ENCODE measurements around the gene TEX2.

Gene TEX2

GRCh38 chr17:64254755-64255154 is 8.3 kb downstream of the TEX2 start:
- no peaks in the 10 kb centered on the region for H3K27me3 ChIP-seq (ENCODE audit: low read length)
- H3K27ac ChIP-seq (ENCODE audit: low read depth, low read length), result no peak overlapping the region
- no peaks in the 10 kb centered on the region for H3K79me2 ChIP-seq (ENCODE audit: insufficient read depth, low read length)
- H3K36me3 ChIP-seq (ENCODE audit: low read length), result no peaks in the 10 kb centered on the region
- H4K20me1 ChIP-seq (ENCODE audit: low read depth, low read length), result 0 out of 2 replicates have a peak, but pooled peaks cover 4% of the 10 kb centered on the region
- no peak overlapping the region for H3K4me3 ChIP-seq (ENCODE audit: insufficient read depth, low read length, poor library complexity, severe bottlenecking)
- H3K9me2 ChIP-seq (replicated peaks; ENCODE audit: insufficient read depth, low read length), result no peaks in the 10 kb centered on the region
- no peaks in the 10 kb centered on the region for H3F3A ChIP-seq (ENCODE audit: insufficient read depth)
- no peak overlapping the region for H3K9ac ChIP-seq (ENCODE audit: low read length)
- H2AFZ ChIP-seq (ENCODE audit: low read depth, low read length, severe bottlenecking), result no peak overlapping the region
- no peaks in the 10 kb centered on the region for H3K9me3 ChIP-seq (ENCODE audit: insufficient read depth, low read length)
- no peak overlapping the region for H3K4me2 ChIP-seq (ENCODE audit: low read depth, low read length, poor library complexity, severe bottlenecking)
- no peak for TF ChIP-seq EZH2phosphoT487 (conservative IDR thresholded peaks at IDR 0.05; ENCODE audit: low read length)
- TF ChIP-seq, protein P1, sequence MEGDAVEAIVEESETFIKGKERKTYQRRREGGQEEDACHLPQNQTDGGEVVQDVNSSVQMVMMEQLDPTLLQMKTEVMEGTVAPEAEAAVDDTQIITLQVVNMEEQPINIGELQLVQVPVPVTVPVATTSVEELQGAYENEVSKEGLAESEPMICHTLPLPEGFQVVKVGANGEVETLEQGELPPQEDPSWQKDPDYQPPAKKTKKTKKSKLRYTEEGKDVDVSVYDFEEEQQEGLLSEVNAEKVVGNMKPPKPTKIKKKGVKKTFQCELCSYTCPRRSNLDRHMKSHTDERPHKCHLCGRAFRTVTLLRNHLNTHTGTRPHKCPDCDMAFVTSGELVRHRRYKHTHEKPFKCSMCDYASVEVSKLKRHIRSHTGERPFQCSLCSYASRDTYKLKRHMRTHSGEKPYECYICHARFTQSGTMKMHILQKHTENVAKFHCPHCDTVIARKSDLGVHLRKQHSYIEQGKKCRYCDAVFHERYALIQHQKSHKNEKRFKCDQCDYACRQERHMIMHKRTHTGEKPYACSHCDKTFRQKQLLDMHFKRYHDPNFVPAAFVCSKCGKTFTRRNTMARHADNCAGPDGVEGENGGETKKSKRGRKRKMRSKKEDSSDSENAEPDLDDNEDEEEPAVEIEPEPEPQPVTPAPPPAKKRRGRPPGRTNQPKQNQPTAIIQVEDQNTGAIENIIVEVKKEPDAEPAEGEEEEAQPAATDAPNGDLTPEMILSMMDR (IDR thresholded peaks at IDR 0.05; ENCODE audit: insufficient read depth, low read length, poor library complexity, severe bottlenecking), result no peak

GRCh38 chr17:64253470-64253869 is 9.6 kb downstream of the TEX2 start:
- no peaks in the 10 kb centered on the region for H3K9me2 ChIP-seq (replicated peaks; ENCODE audit: insufficient read depth, low read length)
- H3K9me3 ChIP-seq (ENCODE audit: insufficient read depth, low read length), result no peaks in the 10 kb centered on the region
- H3F3A ChIP-seq (ENCODE audit: insufficient read depth), result no peaks in the 10 kb centered on the region
- H4K20me1 ChIP-seq (ENCODE audit: low read depth, low read length), result 0 out of 2 replicates have a peak, but pooled peaks cover 4% of the 10 kb centered on the region
- H3K79me2 ChIP-seq (ENCODE audit: insufficient read depth, low read length), result no peaks in the 10 kb centered on the region
- TF ChIP-seq, protein P1 (IDR thresholded peaks at IDR 0.05; ENCODE audit: insufficient read depth, low read length, poor library complexity, severe bottlenecking), result no peak
- TF ChIP-seq EZH2phosphoT487 (conservative IDR thresholded peaks at IDR 0.05; ENCODE audit: low read length), result no peak
- H3K27me3 ChIP-seq (ENCODE audit: low read length), result no peaks in the 10 kb centered on the region
- H3K27ac ChIP-seq (ENCODE audit: low read depth, low read length), result no peak overlapping the region
- no peak overlapping the region for H3K4me3 ChIP-seq (ENCODE audit: insufficient read depth, low read length, poor library complexity, severe bottlenecking)
- H3K4me2 ChIP-seq (ENCODE audit: low read depth, low read length, poor library complexity, severe bottlenecking), result no peak overlapping the region
- no peak overlapping the region for H3K9ac ChIP-seq (ENCODE audit: low read length)
- H2AFZ ChIP-seq (ENCODE audit: low read depth, low read length, severe bottlenecking), result no peak overlapping the region
- H3K36me3 ChIP-seq (ENCODE audit: low read length), result no peaks in the 10 kb centered on the region

GRCh38 chr17:64252831-64253230 is 10.2 kb downstream of the TEX2 start:
- Histone ChIP-seq H4K20me1 (ENCODE audit: low read depth, low read length) (0 out of 2 replicates have a peak, but pooled peaks cover 4% of the 10 kb centered on the region), H3F3A (ENCODE audit: insufficient read depth) (no peaks in the 10 kb centered on the region), H3K9ac (ENCODE audit: low read length) (no peak overlapping the region), H3K9me2 (replicated peaks; ENCODE audit: insufficient read depth, low read length) (no peaks in the 10 kb centered on the region), H2AFZ (ENCODE audit: low read depth, low read length, severe bottlenecking) (no peak overlapping the region), H3K4me3 (ENCODE audit: insufficient read depth, low read length, poor library complexity, severe bottlenecking) (no peak overlapping the region), H3K27me3 (ENCODE audit: low read length) (no peaks in the 10 kb centered on the region), H3K36me3 (ENCODE audit: low read length) (no peaks in the 10 kb centered on the region), H3K9me3 (ENCODE audit: insufficient read depth, low read length) (no peaks in the 10 kb centered on the region), H3K4me2 (ENCODE audit: low read depth, low read length, poor library complexity, severe bottlenecking) (no peak overlapping the region), H3K79me2 (ENCODE audit: insufficient read depth, low read length) (no peaks in the 10 kb centered on the region), H3K27ac (ENCODE audit: low read depth, low read length) (no peak overlapping the region)
- TF ChIP-seq EZH2phosphoT487 (conservative IDR thresholded peaks at IDR 0.05; ENCODE audit: low read length), result no peak
- TF ChIP-seq, protein P1 (IDR thresholded peaks at IDR 0.05; ENCODE audit: insufficient read depth, low read length, poor library complexity, severe bottlenecking), result no peak

Measured in SU-DHL-6 (cell line).